ENCODE data around the gene TMEM164.
"Not testable (repeated sequence)": the region's sequence is repeated elsewhere in the genome, so short reads cannot be mapped to it uniquely, and the experiment has no call there.

TMEM164 gene

DNA sequence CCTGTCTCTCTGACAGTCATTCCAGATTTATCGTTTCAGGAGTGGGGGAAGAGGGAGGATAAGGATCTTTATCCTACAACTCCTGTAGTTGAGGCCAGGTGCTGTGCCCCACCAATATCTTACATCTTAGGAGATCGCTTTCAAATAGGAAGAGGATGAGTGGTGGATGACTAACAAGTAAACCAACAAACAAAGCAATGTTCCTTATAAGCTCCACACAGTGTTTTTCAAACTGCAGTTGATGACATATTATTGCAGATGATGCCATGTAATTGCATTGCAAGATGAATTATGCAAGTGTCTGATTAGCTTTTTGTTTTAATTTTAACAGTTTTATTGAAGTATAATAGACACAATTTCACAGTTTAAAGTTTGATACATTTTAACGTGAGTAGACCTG is 35.8 kb upstream of the TMEM164 start:
- Histone ChIP-seq H3K27ac (no peak overlapping the region), H3K4me3 (no peak overlapping the region)
- TF ChIP-seq CTCF (IDR thresholded peaks at IDR 0.05): no peak
- DNase-seq (ENCODE audit: low spot score): no peak

GRCh38 chrX:109970841-109971240 is 32.1 kb upstream of the TMEM164 start:
- H3K4me3 ChIP-seq; DNase-seq (ENCODE audit: low spot score); H3K27ac ChIP-seq: not testable (repeated sequence)

- H3K27ac ChIP-seq: no peak overlapping the region
- no peak for TF ChIP-seq CTCF (IDR thresholded peaks at IDR 0.05)
- no peak for DNase-seq (ENCODE audit: low spot score)
- no peak overlapping the region for H3K4me3 ChIP-seq
Observed at GRCh38 chrX:109974906-109975655, 27.8 kb upstream of the TMEM164 start.

GRCh38 chrX:109985210-109985609 is 17.7 kb upstream of the TMEM164 start:
- not testable (repeated sequence) for DNase-seq (ENCODE audit: low spot score); H3K27ac ChIP-seq; H3K4me3 ChIP-seq

- no peak overlapping the region for H3K4me3 ChIP-seq
- no peak overlapping the region for H3K27ac ChIP-seq
- DNase-seq (ENCODE audit: low spot score): no peak
- no peak for TF ChIP-seq CTCF (IDR thresholded peaks at IDR 0.05)
Observed at GRCh38 chrX:109987884-109988283, 15.0 kb upstream of the TMEM164 start.

DNA sequence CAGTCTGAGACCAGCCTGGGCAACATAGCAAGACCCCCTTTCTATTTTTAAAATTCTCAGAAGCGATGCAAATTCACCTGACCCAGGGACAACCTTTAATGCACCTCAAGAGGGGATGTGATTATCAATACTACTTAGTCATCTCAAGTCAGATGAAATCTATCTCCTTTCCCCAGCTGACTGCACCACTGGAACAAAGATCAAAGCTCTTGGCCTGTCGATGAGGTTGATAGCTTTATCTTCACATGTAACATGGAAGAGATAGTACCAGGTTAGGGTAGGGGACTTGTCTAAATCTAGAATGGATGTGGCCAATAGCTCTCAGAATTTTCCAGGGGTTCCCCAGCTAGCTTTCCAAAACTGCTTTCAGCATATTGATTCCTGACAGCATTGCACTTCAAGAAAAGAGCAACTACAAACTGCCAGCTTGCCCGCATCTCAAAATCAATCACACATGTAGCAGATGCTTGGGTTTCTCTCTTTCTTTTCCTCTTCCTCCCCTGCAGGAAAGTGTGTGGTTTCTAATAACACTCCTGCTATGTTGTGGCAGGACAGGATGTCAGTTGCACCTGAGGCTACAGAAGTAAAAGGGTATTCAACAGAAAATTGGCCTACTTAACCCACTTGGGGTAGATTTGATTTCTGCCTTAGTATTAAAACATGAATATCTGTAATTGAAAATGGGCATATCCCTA is 12.2 kb upstream of the TMEM164 start:
- DNase-seq (ENCODE audit: low spot score): no peak
- no peak overlapping the region for H3K4me3 ChIP-seq
- TF ChIP-seq CTCF (IDR thresholded peaks at IDR 0.05): no peak
- no peak overlapping the region for H3K27ac ChIP-seq

GRCh38 chrX:109992203-109992602 is 10.7 kb upstream of the TMEM164 start:
- no peak for DNase-seq (ENCODE audit: low spot score)
- TF ChIP-seq CTCF (IDR thresholded peaks at IDR 0.05): no peak
- H3K4me3 ChIP-seq: no peak overlapping the region
- no peak overlapping the region for H3K27ac ChIP-seq

DNA sequence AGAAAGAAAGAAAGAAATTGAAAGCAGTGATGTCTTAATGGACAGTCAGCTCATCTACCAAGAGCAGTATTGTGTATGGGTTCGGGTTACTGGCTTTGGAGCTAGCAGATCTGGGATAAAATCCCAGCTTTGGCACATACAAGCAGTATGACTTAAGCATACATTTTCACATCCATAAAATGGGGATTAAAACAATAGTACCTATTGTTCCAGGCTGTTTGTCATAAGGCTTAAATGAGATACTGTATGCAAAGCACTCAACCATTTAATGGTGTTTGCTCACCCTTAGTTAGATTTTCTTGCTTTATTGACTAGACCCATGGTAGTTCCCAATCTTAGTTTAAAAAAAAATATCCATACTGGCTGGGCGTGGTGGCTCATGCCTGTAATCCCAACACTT is 7.8 kb upstream of the TMEM164 start:
- Histone ChIP-seq H3K27ac (no peak overlapping the region), H3K4me3 (no peak overlapping the region)
- DNase-seq (ENCODE audit: low spot score): no peak
- no peak for TF ChIP-seq CTCF (IDR thresholded peaks at IDR 0.05)

All from coronary artery (tissue), 2 donors.